BLaER1 treated with 17β-estradiol and CSF1 and Interleukin-3, amounts not matched to agents 10 nM and 100 nM (cell line): ENCODE results near the gene HIP1.
"Not testable (repeated sequence)": the region's sequence is repeated elsewhere in the genome, so short reads cannot be mapped to it uniquely, and the experiment has no call there.

Source experiments
- H3K27ac ChIP-seq, 11 experiments: shearing (Covaris generic); formaldehyde crosslinking; 2 replicates each; pipeline ENCODE4 v1.8.1; 2022
- H3K27me3 ChIP-seq, 11 experiments: shearing (Covaris generic); formaldehyde crosslinking; 2 replicates each; pipeline ENCODE4 v1.8.1; 2022
- H3K36me3 ChIP-seq, 11 experiments: shearing (Covaris generic); formaldehyde crosslinking; 2 replicates each; pipeline ENCODE4 v1.8.1; 2022
- H3K4me1 ChIP-seq, 10 experiments: shearing (Covaris generic); formaldehyde crosslinking; 2 replicates each; pipeline ENCODE4 v1.8.1; 2022
- H3K4me2 ChIP-seq, 11 experiments: shearing (Covaris generic); formaldehyde crosslinking; 2 replicates each; pipeline ENCODE4 v1.8.1; 2022
- H3K4me3 ChIP-seq, 10 experiments: shearing (Covaris generic); formaldehyde crosslinking; 2 replicates each; pipeline ENCODE4 v1.8.1; 2022
- H3K9ac ChIP-seq, 11 experiments: shearing (Covaris generic); formaldehyde crosslinking; 2 replicates each; pipeline ENCODE4 v1.8.1; 2022
- H3K9me3 ChIP-seq, 11 experiments: shearing (Covaris generic); formaldehyde crosslinking; replicated peaks in 1 of 11; 2 replicates each; pipeline ENCODE4 v1.8.1; 2022
- H4K20me1 ChIP-seq, 11 experiments: shearing (Covaris generic); formaldehyde crosslinking; 2 replicates each; pipeline ENCODE4 v1.8.1; 2022
- Cebpa-rat ChIP-seq, 11 experiments: shearing (Covaris generic); IDR thresholded peaks; 2 replicates each; pipeline ENCODE4 v1.8.1; 2022

Gene HIP1

GRCh38 chr7:75533926-75534325 is 204.8 kb downstream of the HIP1 start:
- Histone ChIP-seq H3K4me3 (no peak overlapping the region), H3K4me1 (peaks cover 5 to 31% (median 19%) of the 10 kb centered on the region in 10 experiments; a peak in 16 of 20 replicates), H3K9me3 (no peaks in the 10 kb centered on the region), H3K9ac (no peak overlapping the region; a peak in 1 of 22 replicates), H3K27ac (peak overlapping the region in 7 of 11 experiments; percentile 66 to 82 (median 71); a peak in 11 of 22 replicates), H3K4me2 (peak overlapping the region in 2 of 11 experiments; percentile 70 to 75; a peak in 2 of 22 replicates), H3K36me3 (peaks cover 17 to 48% (median 33%) of the 10 kb centered on the region in 11 experiments), H3K27me3 (no peaks in the 10 kb centered on the region), H4K20me1 (peaks cover 0 to 9% (median 0%) of the 10 kb centered on the region in 11 experiments; a peak in 1 of 22 replicates)
- TF ChIP-seq Cebpa-rat (IDR thresholded peaks at IDR 0.05): no peak

DNA sequence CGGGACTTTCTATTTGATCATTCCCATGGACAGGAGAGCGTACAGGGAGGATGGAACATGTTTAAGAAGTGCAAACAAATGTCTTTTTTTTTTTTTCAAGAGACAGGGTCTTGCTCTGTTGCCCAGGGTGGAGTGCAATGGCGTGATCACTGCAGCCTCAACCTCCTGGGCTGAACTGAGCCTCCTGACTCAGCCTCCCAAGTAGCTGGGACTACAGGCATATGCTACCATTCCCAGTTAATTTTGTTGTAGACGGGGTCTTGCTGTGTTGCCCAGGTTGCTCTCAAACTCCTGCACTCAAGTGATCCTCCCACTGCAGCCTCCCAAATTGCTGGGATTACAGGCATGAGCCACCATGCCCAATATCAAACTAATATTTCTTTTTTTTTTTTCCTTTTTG is 206.1 kb downstream of the HIP1 start:
- no peak overlapping the region for H3K27ac ChIP-seq
- H3K4me2 ChIP-seq: no peak overlapping the region
- no peaks in the 10 kb centered on the region for H3K9me3 ChIP-seq
- H3K27me3 ChIP-seq: no peaks in the 10 kb centered on the region
- no peak overlapping the region for H3K9ac ChIP-seq
- H3K4me1 ChIP-seq: peaks cover 11 to 37% (median 26%) of the 10 kb centered on the region in 10 experiments; a peak in 17 of 20 replicates
- H3K36me3 ChIP-seq: peaks cover 13 to 37% (median 21%) of the 10 kb centered on the region in 11 experiments
- H3K4me3 ChIP-seq: no peak overlapping the region
- peaks cover 0 to 9% (median under 1%) of the 10 kb centered on the region in 11 experiments; a peak in 7 of 22 replicates for H4K20me1 ChIP-seq
- no peak for TF ChIP-seq Cebpa-rat (IDR thresholded peaks at IDR 0.05)

DNA sequence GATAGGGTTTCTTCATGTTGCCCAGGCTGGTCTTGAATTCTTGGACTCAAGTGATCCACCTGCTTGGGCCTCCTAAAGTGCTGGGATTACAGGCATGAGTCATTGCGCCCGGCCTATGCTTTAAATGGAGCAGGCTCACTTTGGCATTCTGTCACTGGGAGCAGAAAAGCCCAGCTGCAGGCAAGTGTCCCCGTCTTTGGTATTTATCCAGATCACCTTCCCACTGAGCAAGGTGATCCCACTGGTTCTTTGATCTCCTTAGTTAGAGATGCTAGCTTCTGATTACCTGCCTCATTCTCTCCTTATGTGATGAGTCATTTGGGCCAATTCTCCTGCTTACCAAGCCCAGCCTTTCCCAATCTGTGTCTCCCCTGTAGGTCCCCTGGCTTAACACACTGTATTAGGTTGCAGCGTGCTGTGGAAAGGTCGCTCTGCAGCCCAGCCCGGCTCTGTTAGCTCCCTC is 207.4 kb downstream of the HIP1 start:
- Histone ChIP-seq H3K9ac (no peak overlapping the region), H3K36me3 (peaks cover 1 to 27% (median 12%) of the 10 kb centered on the region in 11 experiments; a peak in 21 of 22 replicates), H3K4me1 (peaks cover 17 to 39% (median 31%) of the 10 kb centered on the region in 10 experiments), H3K4me3 (no peak overlapping the region), H4K20me1 (peaks cover 5 to 20% (median 13%) of the 10 kb centered on the region in 11 experiments; a peak in 21 of 22 replicates), H3K9me3 (no peaks in the 10 kb centered on the region), H3K27me3 (no peaks in the 10 kb centered on the region), H3K4me2 (no peak overlapping the region), H3K27ac (no peak overlapping the region)
- TF ChIP-seq Cebpa-rat (IDR thresholded peaks at IDR 0.05): no peak

GRCh38 chr7:75527224-75527722 is 211.5 kb downstream of the HIP1 start:
- Histone ChIP-seq H3K9me3 (peaks cover 0 to 18% (median 16%) of the 10 kb centered on the region in 11 experiments; a peak in 20 of 22 replicates), H3K4me2 (peak overlapping the region; percentile 86 to 97 (median 90)), H3K4me1 (peaks cover 17 to 23% (median 20%) of the 10 kb centered on the region in 10 experiments), H4K20me1 (peaks cover 13 to 45% (median 23%) of the 10 kb centered on the region in 11 experiments; a peak in 21 of 22 replicates), H3K4me3 (peak overlapping the region; percentile 78 to 94 (median 88)), H3K9ac (peak overlapping the region; percentile 84 to 96 (median 92)), H3K27ac (peak overlapping the region; percentile 72 to 92 (median 87)), H3K36me3 (peaks cover 36 to 44% (median 39%) of the 10 kb centered on the region in 11 experiments)
- H3K27me3 ChIP-seq: not testable (repeated sequence)

- H4K20me1 ChIP-seq: peaks cover 11 to 57% (median 28%) of the 10 kb centered on the region in 11 experiments; a peak in 21 of 22 replicates
- H3K27ac ChIP-seq, H3K9ac ChIP-seq, H3K4me3 ChIP-seq, H3K4me2 ChIP-seq, H3K27me3 ChIP-seq: not testable (repeated sequence)
- H3K4me1 ChIP-seq: peaks cover 10 to 18% (median 11%) of the 10 kb centered on the region in 10 experiments
- peaks cover 7 to 29% (median 25%) of the 10 kb centered on the region in 11 experiments; a peak in 20 of 22 replicates for H3K9me3 ChIP-seq
- peaks cover 65 to 95% (median 73%) of the 10 kb centered on the region in 11 experiments for H3K36me3 ChIP-seq
Observed at GRCh38 chr7:75521727-75522126, 217.0 kb downstream of the HIP1 start.

- not testable (repeated sequence) for H3K9ac ChIP-seq, H3K4me3 ChIP-seq, H3K4me1 ChIP-seq, H3K27ac ChIP-seq, H3K4me2 ChIP-seq, H3K27me3 ChIP-seq
- Histone ChIP-seq H3K36me3 (peaks cover 43 to 71% (median 51%) of the 10 kb centered on the region in 11 experiments), H3K9me3 (peaks cover 7 to 28% (median 23%) of the 10 kb centered on the region in 11 experiments; a peak in 20 of 22 replicates), H4K20me1 (peaks cover 0 to 29% (median 12%) of the 10 kb centered on the region in 11 experiments; a peak in 11 of 22 replicates)
Observed at GRCh38 chr7:75518842-75519241, 219.9 kb downstream of the HIP1 start.

- not testable (repeated sequence) for H3K4me2 ChIP-seq, H3K9ac ChIP-seq, H3K27ac ChIP-seq, H4K20me1 ChIP-seq, H3K4me1 ChIP-seq, H3K4me3 ChIP-seq, H3K9me3 ChIP-seq, H3K27me3 ChIP-seq
- peaks cover 0 to 16% (median 8%) of the 10 kb centered on the region in 11 experiments; a peak in 12 of 22 replicates for H3K36me3 ChIP-seq
Observed at GRCh38 chr7:75509033-75509432, 229.7 kb downstream of the HIP1 start.

DNA sequence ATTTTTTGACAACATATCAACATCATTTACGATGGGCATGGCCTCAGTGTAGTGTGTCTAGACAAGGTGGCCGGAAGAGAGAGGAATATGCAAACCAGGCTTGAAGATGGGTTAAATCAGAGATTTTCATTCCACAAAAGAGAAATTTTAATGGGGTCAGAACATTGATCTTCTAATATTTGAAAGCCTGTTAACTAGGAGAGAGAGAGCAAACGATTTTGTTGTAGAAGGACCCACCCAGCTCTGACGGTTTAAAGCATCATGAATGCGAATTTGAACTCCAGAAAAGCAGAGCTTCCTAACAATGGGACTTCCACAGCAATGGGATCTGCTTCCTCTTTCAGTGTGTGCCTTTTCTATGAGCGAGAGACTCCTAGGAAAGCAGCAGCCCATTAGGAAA is 246.7 kb downstream of the HIP1 start, which contains the start of gene SPDYE5:
SPDYE5 (plus strand) TSS at position 301 of the 400 bp plus-strand sequence. CDS start 1,728 bp downstream, outside the sequence.
- not testable (repeated sequence) for H3K4me3 ChIP-seq, H3K4me2 ChIP-seq, H3K27ac ChIP-seq, H3K4me1 ChIP-seq, H3K9ac ChIP-seq, H3K27me3 ChIP-seq, H3K9me3 ChIP-seq, H3K36me3 ChIP-seq, H4K20me1 ChIP-seq

GRCh38 chr7:75485979-75486643 is 252.6 kb downstream of the HIP1 start, which contains the start of gene POM121C:
TSS of gene POM121C (minus strand) at chr7:75486299. CDS start at chr7:75441496, 44,803 bp downstream.
- H3K27me3 ChIP-seq, H4K20me1 ChIP-seq, H3K4me1 ChIP-seq, H3K9me3 ChIP-seq: not testable (repeated sequence)
- Histone ChIP-seq H3K9ac (peak within 1 kb of the TSS; percentile 77 to 90 (median 86)), H3K4me2 (peak within 1 kb of the TSS; percentile 64 to 84 (median 72)), H3K36me3 (peaks cover 5 to 17% (median 9%) of the 10 kb centered on the region in 11 experiments; a peak in 19 of 22 replicates), H3K4me3 (peak within 1 kb of the TSS; percentile 67 to 92 (median 82)), H3K27ac (peak within 1 kb of the TSS; percentile 74 to 86 (median 83))

- not testable (repeated sequence) for H3K4me1 ChIP-seq, H3K27me3 ChIP-seq, H3K9me3 ChIP-seq, H4K20me1 ChIP-seq
- H3K27ac ChIP-seq: peak overlapping the region; percentile 74 to 86 (median 83)
- H3K4me2 ChIP-seq: peak overlapping the region; percentile 64 to 84 (median 72)
- H3K36me3 ChIP-seq: peaks cover 5 to 17% (median 9%) of the 10 kb centered on the region in 11 experiments; a peak in 19 of 22 replicates
- peak overlapping the region; percentile 67 to 92 (median 82) for H3K4me3 ChIP-seq
- peak overlapping the region; percentile 77 to 90 (median 86) for H3K9ac ChIP-seq
Observed at GRCh38 chr7:75485355-75485978, 253.3 kb downstream of the HIP1 start.
